HG03280 (cell line): ENCODE data around the gene CELF2.

Source experiments
- ATAC-seq: cut with Tn5 transposase; IDR thresholded peaks from one replicate; pipeline ENCODE4 v1.9.1; 2021; ENCODE audit warnings: mild to moderate bottlenecking, moderate library complexity; ENCODE audit not compliant: unreplicated experiment

CELF2 gene

DNA sequence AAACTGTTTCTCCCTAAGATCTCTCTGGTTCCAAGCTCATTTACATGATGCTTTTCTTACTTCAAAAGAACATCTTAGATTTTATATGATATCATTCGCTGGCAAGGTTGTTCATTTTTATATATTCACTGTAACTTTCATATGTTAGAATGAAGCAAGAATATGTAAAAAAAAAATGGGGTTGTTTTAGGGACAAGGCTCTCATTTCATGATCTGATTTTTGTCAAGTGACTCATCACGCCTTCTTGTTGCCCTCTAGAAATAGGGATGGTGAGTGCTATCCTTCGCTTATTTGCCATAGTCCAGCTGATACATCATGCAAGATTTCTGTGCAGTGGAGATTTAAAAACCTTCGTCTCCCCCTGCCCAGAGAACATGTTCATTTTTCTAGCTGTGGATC, 14.0 kb upstream of the CELF2 start:
- no peak for ATAC-seq

DNA sequence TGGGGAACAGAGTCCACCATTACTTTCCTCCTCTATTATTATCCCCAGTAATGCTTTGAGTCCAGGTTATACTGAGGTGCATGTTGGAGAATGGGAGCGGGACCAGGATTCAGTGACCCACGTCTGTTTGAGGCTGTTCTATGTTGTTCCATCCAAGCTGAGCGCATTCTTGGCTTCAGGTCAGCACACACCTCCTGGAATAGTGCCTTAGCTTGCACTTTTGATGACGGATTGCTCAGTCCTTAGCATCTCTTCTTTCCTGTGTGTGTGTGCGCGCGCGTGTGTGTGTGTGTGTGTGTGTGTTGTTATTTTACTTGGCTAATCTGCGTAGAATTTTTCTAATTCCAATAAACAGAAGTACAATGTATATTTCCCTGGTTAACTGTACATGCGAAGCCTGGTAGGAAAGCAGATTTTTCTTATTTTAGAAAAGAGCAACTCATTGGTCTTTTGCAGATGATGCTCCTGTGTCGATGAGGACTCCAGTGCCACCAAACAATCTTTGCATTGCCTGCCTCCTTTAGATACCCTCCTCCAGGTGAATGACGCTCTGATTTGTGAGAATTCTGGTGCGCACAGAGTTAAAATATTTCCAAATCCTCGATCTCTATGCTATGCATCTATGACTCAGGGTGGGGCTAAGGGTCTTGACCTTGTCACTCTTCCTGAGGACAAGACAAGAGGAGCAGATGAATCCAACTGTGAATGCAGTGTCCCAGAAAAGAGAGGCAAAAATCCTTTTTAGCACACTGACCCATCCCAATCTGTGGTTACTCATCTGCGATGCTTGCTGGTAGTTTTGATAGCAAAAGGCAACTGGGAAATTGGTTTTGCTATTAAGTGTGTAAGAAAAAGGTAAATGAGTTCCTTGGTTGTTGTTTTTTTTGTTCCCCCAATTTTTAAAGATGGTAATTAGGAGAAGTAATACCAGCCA, 13.3 kb upstream of the CELF2 start:
- ATAC-seq = no peak

DNA sequence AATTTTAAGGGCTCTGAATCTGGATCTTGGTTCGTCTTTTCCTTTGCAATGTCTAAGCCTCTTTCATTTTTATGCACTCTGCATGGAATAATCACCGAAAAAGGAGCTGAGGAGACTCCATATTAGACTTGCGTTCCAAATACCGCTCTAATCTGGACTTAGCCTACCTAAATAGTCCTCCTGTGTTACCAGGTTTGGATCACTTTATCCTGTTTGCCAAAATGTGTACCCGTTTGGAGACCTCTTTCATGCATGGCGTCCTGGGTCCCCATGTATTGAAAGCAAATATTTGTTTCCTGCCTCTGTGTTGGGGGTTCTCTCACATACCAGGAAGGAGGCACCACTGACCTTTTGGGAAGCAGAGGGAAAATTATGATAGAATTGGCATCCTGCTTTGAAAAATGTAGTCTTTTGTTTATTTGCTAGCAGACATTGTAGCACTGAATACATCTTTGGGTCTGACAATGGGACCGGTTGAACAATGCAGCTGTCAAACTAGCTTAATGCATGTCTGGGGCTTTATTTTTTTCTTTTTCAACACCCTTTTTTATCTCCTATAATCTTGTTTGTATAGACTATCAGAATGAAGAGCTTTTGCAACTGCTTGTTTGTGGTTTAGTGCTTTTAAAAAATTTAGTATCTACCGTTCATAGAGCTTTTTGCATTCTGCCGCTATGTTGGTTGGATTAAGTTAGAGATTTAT, 11.8 kb upstream of the CELF2 start:
- no peak for ATAC-seq

DNA sequence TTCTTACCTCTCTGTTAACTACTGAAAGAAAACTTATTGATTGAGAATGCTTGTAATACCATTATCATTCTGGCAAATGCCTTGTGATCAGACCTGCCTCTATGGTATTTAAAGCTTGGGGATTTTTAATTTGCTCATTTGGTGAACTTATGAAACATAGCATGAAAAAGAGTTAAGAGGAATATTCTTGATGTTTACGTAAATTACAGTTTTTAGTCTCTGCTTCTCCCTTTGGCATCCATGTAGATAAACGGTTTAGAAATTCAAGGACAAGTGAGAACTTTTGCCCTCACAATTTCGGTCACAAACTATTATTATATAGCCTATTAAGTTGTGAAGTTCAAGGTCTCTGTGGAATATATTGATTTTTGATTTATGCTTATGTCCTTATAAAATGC, 11.2 kb upstream of the CELF2 start:
- ATAC-seq = no peak

DNA sequence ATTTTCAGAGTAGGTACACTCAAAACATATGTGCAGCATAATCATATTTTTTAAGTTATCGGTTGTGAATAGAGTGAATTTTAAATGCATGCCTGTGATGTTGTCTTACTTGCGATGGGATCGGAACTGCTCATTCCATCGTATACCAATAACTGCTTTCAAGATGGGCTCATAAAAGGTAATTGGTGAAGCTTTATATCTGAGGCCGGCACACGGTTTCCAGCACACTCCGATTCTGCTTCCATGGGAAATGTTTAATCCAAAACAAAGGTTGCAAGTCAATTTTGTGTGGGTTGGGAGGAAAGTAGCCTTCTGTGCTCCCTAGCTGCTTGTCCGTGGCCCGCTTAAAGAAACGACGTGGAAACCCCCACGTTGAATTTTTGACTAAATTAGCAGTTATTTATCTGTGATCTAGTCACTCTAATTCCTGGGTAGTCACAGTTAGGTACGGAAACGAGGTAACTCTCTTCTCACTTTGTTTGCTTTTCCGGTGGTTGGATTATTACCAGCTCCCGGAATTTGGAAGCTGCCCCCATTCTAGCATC, 10.1 kb upstream of the CELF2 start:
- ATAC-seq = no peak

DNA sequence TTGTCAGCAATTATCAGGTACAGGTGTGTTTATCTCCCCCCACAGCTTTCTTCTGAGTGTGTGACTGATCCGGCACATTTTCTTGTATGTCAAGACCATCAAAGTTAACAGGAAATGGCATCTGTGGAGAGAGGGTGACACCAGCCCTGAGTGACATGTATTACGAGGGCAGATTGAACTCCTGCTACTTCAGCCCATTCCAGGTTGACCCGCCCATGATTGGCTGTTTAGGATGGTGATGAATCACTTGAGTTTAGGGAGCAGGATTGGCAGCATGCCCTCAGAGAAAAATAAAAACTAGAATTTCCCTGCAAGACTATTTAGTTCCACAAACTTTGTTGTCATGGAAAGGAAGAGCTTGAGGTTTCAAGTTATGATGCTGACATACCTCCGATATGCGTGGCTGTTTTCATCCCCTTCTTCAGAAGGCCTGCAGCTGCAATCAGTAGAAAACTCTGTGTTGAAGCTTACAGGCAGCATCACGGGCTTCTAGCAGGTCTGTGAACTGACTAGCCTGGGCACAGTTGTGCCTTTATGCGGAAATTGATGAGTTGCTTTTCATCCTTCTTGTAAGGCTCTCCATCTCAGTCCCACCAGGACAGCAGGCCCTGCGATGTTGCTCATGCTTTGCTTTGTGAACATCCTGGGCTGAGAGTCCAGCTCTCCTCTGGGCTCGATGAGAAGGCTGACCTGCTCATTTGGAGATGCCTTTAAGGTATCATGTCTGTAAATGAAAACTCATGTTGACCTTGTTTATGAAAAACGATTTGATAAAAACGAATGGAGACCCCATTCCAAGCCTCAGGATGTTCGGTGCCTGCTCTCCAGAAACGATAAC, 8.0 kb upstream of the CELF2 start:
- no peak for ATAC-seq

DNA sequence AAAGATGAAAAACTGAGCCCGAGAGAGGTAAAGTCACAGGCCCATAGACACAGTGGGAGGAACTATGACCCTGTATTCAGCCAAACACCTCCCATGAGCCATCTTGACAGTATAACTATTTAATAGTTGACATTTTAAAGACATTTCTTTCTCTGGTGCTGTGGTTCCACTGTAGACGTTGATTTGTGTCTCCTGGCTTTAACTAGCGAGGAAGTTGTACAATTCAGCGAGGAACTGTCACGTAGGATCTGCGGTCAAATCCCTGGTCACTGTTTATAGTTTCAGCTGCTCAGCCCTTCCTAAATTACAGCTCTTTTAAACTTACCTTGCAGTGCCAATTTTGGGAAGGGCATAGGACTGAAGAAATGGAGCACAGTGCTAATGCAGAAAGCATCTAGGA, 7.1 kb upstream of the CELF2 start:
- ATAC-seq = no peak

DNA sequence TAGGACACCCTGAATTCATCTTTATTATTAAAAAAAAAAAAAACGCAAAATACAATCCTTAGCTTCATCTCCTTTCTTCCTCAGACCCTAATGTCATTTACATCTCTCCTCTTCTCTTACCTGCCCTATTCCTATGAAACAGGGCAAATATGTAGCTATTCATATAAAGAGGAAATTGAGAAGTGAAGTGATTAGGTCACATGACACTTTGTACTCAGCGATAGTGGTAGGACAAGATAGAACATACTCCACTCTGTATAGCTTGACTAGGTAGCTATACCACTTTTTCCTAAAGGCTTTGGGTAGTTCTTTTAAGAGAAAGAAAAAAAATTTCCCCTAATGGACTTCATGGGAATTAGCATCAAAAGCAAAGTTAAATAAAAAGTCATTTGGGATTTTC, 6.2 kb upstream of the CELF2 start:
- no peak for ATAC-seq

DNA sequence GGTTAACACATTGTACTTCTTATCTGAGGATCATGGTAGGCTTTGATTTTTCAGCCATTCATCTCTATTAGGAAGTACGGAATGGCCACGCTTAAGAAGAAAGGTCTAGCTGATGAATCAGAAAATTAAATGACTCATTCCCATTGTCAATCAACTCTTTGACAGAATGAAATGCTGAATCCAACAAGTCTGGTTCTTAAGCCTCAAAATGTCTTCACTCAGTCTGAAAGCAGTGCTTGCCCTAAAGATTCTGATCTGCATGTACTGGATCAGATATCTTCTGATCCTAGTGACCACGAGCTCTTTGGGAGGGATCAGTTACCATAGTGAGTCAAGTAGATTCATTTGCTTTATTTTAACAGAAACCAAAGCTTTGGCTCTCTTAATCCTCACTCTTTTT, 5.7 kb upstream of the CELF2 start:
- ATAC-seq = no peak

DNA sequence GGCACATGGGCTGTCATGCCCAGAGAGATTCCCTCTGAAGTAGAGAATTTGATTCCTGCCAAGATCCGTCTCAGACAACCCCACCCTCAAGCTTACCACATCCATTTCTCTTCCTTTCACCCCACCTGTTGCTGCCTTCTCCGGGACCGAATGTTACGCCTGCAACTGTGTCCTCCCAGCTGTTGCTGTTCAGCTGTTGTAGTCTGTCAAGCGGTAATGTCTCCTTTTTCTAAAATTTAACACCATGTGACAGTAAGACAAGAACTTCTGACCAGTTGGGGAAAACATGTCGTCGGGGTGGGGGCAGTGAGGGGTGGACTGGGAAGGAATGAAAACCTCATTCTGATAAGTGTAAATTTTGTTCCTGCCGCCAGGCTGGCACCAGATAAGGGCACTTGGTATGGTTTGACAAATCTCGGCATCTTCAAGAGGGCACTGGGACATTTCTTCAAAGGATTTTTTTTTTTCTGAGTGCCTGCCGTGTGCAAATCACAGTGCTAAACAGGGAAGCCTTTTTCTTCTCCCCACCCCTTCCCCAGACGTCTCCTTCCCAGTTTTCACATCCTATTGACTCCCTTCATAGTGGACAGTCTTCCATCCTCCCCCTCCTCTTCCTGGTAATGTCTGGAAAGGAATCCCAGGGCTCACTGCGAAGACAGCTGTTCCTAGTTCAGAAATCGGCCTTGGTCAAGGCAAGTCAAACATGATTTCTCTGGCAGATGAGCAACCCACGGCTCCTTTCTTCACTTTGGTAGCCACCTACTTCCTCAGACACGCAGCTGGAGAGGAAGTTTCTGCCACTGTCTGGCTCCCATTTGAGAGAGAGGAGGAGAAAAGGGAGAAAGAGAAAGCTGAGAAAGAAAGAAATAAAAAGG, 5.0 kb upstream of the CELF2 start:
- no peak for ATAC-seq

DNA sequence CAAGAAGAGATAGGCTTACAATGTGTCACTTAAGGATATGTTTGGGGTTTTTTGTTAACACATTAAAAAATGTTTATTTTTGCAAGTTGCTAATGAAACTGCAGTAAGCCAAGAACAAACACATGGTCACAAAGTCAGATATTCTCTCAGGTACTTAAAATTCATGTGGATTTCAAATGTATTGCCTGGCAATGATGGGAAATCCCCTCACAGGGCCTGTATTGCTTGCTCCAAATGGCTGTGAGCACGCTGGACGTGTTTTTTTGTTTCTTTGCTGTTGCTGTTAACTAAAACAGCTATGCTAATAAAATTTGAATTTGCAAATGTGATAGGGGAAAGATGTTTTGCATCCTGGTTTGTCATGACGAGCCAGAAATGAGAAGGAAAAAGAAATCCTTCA, 3.8 kb upstream of the CELF2 start:
- no peak for ATAC-seq

DNA sequence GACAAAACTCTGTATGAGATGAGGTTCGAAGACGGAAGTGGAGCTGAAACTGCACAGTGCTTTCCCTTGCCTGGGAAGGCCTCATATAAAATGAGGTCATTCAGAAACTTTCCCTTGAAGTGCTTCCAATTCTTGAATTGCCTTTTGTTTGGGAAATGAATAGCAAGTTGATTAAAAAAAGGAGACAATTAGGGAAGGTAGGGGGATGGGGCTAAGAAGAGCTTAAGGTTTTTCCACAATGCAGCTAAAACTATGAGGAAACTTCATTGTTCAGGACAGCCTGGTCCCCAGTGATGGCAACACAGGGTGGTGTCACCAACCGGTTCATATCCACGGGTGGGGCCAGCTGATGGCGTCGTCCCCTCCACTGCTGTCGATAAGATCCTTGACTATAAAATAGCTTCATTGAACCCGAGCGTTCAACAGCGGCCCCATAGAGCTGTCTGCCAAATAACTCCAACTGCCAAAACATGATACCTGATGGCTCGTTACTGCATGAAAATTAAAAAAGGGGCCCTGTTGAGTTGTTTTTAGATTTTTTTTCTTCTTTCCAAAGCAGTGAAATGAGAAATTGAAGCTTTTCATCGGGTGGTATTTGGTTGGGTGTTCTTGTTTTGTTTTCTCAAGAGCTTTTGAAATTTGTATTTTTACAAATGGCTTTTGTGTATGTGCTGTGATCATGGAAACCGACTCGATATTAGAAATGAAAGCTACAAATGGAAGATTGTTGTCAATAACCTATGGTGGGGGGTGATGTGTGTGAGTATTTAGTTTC, 2.8 kb upstream of the CELF2 start:
- ATAC-seq = no peak

DNA sequence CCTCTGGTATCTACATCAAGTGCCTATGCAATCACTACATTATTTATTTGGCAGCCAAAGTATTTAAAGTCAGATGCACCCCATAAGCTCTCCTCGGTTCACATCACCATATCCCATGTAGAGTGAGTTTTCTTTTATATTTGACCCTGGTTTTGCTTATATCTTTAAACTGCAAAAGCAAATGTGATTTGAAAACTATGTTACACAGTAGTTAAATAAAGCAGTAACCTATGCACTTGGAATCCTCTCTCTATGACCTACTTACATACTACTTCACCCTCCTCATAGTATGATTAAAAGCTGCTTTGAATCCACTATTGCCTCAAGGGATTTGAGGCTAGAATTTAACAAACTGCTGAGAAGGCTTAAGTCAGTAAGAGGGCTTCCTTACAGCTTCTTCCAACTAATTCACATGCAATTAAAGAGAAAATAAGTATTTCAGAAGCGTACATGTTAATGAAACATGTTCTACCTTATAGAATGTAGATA, 2.2 kb upstream of the CELF2 start:
- ATAC-seq = no peak

DNA sequence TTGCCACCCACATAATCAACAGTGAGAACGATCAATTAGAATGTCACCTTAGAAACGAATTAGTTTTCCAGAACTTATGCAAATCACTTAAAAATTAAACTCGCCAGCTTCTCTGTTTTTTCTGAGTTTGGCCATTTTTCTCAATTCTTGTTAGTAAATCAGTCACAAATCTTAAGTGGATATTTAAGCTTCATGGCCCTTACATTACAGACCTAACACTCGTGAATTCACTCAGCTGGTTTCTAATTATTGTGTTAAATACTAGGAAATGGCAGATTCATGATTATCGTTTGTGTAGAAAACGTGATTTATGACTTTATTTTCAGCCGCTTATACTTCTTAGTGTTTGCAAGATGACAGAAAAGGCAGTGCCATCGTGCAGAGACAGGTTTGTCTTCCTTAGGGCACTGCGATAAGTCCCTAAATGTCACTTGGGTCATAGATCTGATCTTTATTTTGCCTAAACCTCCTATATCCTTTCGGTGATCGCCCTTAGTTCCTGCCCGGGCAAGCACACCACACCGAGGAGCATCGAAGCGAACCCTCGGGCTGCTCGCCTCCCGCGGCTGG, 587 bp upstream of the CELF2 start:
- ATAC-seq = no peak

DNA sequence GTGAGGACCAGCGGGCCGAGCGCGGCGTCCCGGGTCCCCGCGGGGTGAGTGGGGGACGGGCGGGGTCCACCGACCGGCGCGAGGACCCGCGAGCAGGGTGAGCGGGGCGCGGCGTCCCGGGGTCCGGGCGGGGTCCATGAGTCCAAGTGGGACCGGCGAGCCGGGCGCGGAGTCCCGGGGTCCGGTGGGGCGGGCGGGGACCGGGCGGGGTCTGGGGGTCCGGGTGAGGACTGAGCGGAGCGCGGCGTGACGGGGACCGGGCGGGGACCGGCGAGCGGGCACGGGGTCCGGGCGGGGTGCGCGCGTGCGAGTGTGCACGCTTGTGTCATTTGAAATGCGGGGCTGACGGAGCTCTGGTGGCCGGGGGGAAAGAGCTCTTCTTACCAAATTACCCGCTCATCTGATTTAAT, 765 bp downstream of the CELF2 start:
- no peak for ATAC-seq

DNA sequence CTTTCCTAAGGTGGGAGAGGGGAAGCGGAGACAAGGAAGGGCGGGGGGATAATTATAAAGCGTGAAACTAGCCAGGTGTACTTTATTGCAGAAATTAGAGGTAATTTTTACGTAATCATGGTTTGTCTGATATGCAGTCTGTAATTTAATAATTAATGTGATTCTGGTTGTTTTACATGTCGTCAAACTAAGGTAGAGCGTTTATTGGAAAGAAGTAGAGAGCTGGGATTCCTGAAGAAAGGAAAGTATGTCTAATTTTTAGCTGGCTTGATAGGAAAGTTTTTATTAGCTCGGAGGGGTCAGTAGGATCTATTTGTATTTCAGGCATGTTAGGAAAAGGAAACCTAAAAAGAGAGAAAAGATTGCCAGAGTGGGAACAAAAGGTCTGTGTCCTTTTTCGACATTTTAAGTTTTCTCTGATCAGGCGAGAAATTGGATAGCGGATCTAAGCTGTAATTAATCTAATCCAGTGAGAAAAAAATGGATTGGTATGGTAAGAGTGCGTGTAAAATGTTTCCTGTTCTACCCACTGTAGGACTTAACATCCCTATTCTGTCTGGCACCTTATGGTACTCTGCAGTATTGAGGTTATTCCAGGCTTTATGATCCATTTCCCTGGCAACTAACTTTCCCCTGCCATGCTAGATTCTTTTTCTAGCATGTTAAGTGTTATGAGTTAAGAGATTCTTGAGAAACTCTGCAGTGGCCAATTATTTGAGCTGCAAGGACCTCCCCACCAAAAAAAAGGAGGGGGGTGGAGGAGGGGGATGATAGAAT, 1.4 kb downstream of the CELF2 start:
- ATAC-seq = no peak

DNA sequence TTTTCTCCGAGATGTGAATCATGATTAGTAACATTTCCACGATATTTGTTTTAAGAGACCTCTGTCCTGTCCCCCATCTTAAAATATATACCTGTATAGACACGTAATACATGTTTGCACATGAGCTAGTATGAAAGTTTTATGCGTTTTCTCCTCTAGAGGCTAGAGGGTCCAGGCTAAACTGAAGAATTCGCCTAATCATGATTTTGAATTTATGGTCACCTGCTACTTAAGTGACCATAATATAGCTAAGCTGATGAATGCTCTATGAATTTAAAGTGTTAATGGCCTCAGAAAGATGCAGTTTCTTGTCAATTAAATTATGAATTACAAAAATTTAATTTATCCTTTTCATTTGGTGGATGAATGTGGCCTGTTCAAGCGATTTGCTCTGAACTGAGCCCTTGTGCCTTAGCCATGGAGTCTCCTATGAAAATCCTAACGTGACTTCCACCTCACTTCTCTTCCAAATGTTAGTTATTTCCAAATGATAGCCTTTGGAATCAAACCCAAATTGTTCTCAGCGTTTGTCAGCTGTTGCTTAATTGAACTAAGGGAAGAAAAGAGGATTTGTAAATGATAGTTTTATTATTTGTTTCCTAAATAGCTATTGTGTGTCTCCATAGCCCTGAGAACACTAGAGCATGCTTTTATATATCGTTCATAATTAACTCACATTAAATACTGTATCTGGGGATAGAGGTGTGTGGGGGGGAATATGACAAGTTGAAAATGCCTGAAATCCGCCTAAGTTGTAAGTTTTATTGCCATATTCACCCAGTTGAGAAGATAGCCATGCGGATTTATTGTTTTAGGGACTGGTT, 2.3 kb downstream of the CELF2 start:
- no peak for ATAC-seq
